Fibroblast of mammary gland (primary cell): ENCODE data around the gene MNX1.

ENCODE experiments used
- DNase-seq: peaks from one replicate; pipeline ENCODE4 v3.0.0-alpha.2; 2010; ENCODE audit warnings: low read depth
- H3K4me3 ChIP-seq: 2 replicates; pipeline ENCODE4 v1.5.1; 2011; ENCODE audit warnings: low read depth, mild to moderate bottlenecking, low read length, moderate library complexity; ENCODE audit not compliant: control insufficient read depth
- TF ChIP-seq, protein P1 (sequence below): conservative IDR thresholded peaks from 2 replicates; pipeline ENCODE4 v1.5.1; 2011; ENCODE audit warnings: low read depth, low read length, inconsistent platforms; ENCODE audit not compliant: control insufficient read depth, insufficient read depth

MNX1 gene

DNA sequence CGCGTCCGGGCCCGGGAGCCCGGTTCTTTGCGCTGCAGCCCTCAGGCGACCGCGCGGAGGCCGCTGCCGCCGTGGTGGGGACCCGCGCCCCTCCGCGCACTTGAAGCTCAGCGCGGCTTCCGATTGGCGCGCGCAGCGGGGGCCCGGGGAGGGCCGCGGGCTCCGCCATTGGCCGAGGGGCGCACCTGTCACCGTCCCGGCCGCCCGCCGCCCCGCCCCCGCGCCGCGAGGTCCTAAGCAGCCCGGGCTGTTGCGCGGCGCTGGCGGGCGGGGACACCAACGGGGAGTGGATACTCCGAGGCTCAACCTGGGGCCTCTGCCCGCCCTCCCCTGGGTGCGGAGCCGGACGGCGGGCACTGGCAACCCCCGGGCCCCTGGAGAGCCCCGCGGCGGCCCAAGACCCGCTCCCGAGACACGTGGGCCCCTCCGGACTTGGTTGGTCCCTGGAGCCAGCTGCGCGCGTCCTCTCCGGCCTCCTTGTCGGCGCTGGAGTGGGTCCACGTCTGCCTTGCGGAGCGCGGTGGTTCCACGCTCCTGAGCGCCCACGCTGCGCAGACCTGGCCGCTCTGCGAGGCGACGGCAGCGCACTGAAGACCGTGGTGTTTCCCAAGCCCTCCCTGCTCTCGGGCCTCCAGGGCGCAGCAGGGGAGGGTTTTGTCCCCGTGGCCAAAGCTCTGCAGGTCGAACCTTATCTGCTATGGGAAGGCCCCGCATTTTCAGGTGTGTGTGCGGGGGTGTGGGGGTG lies at the start of gene MNX1:
Gene MNX1 (minus strand): TSS at position 76 of the 745 bp plus-strand sequence. CDS start 313 bp downstream, outside the sequence.
- H3K4me3 ChIP-seq = no peak within 1 kb of the TSS
- DNase-seq = no peak
- TF ChIP-seq, protein P1, sequence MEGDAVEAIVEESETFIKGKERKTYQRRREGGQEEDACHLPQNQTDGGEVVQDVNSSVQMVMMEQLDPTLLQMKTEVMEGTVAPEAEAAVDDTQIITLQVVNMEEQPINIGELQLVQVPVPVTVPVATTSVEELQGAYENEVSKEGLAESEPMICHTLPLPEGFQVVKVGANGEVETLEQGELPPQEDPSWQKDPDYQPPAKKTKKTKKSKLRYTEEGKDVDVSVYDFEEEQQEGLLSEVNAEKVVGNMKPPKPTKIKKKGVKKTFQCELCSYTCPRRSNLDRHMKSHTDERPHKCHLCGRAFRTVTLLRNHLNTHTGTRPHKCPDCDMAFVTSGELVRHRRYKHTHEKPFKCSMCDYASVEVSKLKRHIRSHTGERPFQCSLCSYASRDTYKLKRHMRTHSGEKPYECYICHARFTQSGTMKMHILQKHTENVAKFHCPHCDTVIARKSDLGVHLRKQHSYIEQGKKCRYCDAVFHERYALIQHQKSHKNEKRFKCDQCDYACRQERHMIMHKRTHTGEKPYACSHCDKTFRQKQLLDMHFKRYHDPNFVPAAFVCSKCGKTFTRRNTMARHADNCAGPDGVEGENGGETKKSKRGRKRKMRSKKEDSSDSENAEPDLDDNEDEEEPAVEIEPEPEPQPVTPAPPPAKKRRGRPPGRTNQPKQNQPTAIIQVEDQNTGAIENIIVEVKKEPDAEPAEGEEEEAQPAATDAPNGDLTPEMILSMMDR = no peak

DNA sequence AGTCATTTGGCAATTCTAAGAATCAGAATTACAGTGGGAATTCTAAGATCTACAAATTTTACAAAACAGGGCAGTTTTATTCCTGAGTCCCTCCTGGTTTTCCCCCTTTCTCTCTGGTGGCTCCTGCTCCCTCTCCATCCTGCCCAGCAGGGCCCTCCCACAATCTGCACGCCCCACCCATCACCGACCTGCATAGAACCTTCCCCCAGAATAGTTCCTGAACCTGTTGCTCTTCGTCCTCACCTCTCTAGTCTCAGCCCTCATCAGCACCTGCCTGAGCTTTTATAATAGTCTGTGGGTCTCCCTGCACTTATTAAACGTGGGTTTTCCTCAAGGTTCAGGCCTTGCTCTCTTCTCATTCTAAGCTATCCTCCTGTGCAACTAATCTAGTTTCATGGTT lies 49.1 kb upstream of the MNX1 start:
- TF ChIP-seq, protein P1 = no peak
- H3K4me3 ChIP-seq = no peak overlapping the region
- DNase-seq = no peak

- no peak for DNase-seq
- TF ChIP-seq, protein P1 = no peak
These were observed 48.2 kb upstream of the MNX1 start for GRCh38 chr7:157058701-157059100.

GRCh38 chr7:157058068-157058467 lies 47.6 kb upstream of the MNX1 start:
- no peak overlapping the region for H3K4me3 ChIP-seq
- DNase-seq = no peak
- TF ChIP-seq, protein P1 = no peak

More at GRCh38 chr7:157058701-157059100, 48.2 kb upstream of the MNX1 start:
- H3K4me3 ChIP-seq = no peak overlapping the region

DNA sequence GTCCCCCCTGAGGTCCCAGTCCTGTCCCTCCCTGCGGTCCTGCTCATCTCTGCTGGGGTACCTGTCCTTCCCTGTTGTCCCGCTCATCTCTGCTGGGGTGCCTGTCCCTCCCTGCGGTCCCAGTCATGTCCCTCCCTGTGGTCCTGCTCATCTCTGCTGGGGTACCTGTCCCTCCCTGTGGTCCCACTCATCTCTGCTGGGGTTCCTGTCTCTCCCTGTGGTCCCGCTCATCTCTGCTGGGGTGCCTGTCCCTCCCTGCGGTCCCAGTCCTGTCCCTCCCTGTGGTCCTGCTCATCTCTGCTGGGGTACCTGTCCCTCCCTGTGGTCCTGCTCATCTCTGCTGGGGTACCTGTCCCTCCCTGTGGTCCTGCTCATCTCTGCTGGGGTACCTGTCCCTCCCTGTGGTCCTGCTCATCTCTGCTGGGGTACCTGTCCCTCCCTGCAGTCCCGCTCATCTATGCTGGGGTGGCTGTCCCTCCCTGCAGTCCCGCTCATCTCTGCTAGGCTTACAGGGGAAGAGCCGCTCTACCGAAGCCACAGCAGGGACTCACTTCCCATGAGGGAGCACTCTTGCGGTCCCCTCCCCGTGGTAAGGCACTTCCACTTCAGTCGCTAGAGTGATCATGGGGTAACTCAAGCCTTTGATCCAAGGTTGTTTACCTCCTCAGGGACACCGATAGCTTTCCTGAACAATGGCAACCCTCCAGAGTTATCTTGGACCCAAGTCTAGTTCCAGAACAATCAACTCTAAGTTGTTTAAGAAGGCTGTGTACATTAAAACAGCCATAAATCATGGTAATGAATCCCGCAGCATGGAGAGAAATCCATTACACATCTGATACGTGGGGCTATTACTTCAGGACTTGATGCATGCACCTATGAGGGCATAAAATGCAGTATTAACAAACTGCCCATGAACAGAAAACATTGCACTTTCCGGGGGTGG lies 46.8 kb upstream of the MNX1 start:
- H3K4me3 ChIP-seq = no peak overlapping the region
- DNase-seq = no peak
- TF ChIP-seq, protein P1 = no peak

GRCh38 chr7:157056246-157056645 lies 45.8 kb upstream of the MNX1 start:
- H3K4me3 ChIP-seq = no peak overlapping the region
- TF ChIP-seq, protein P1 = no peak
- DNase-seq = no peak
